ENCODE measurements around the gene MTF1. TPM values are rescaled to one million over a fixed set of nuclear protein-coding genes. Genes with fewer than 3 reads are reported as not detected.

MTF1 gene
- total RNA-seq, 2 donors from 2014 or later: 4.5 to 8.8 TPM

GRCh38 chr1:37831809-37832208 lies 27.6 kb downstream of the MTF1 start:
- H3K36me3 ChIP-seq: peaks cover 0 to 6% of the 10 kb centered on the region in 2 donors
- WGBS: 57% methylated on average over 2 of the region's 2 CpGs
- H3K9me3 ChIP-seq: no peaks in the 10 kb centered on the region
- intact Hi-C loops (cut with DNase I): no loop called here
- DNase-seq (ENCODE audit: low spot score): no peak
- TF ChIP-seq POLR2AphosphoS5 (IDR thresholded peaks at IDR 0.05): no peak
- TF ChIP-seq CTCF (IDR thresholded peaks at IDR 0.05): no peak
- TF ChIP-seq POLR2A (IDR thresholded peaks at IDR 0.05): no peak
- H3K27ac ChIP-seq: no peak overlapping the region
- no peaks in the 10 kb centered on the region for H3K4me1 ChIP-seq (replicated peaks)
- no peaks in the 10 kb centered on the region for H3K27me3 ChIP-seq (replicated peaks; ENCODE audit: insufficient read depth)
- no peak overlapping the region for H3K4me3 ChIP-seq

GRCh38 chr1:37831109-37831508 lies 28.3 kb downstream of the MTF1 start:
- 97% methylated on average over 4 of the region's 4 CpGs for WGBS
- no peak for DNase-seq (ENCODE audit: low spot score)
- TF ChIP-seq POLR2AphosphoS5 (IDR thresholded peaks at IDR 0.05) (no peak), CTCF (IDR thresholded peaks at IDR 0.05) (no peak), POLR2A (IDR thresholded peaks at IDR 0.05) (no peak)
- Histone ChIP-seq H3K36me3 (peaks cover 0 to 6% of the 10 kb centered on the region in 2 donors), H3K27ac (no peak overlapping the region), H3K4me3 (no peak overlapping the region), H3K4me1 (replicated peaks) (no peaks in the 10 kb centered on the region), H3K27me3 (replicated peaks; ENCODE audit: insufficient read depth) (no peaks in the 10 kb centered on the region), H3K9me3 (no peaks in the 10 kb centered on the region)
- intact Hi-C loops (cut with DNase I): no loop called here

- H3K36me3 ChIP-seq: peaks cover 0 to 6% of the 10 kb centered on the region in 2 donors
- no peak overlapping the region for H3K27ac ChIP-seq
- DNase-seq (ENCODE audit: low spot score): no peak
- TF ChIP-seq POLR2A (IDR thresholded peaks at IDR 0.05) (no peak), CTCF (IDR thresholded peaks at IDR 0.05) (no peak), POLR2AphosphoS5 (IDR thresholded peaks at IDR 0.05) (no peak)
- H3K9me3 ChIP-seq: no peaks in the 10 kb centered on the region
- WGBS: 92% methylated on average over 12 of the region's 12 CpGs
- no peaks in the 10 kb centered on the region for H3K4me1 ChIP-seq (replicated peaks)
- H3K27me3 ChIP-seq (replicated peaks; ENCODE audit: insufficient read depth): no peaks in the 10 kb centered on the region
- H3K4me3 ChIP-seq: no peak overlapping the region
- intact Hi-C loops (cut with DNase I): no loop called here
These were observed 30.9 kb downstream of the MTF1 start for GRCh38 chr1:37828410-37829074.

GRCh38 chr1:37825506-37825905 lies 33.9 kb downstream of the MTF1 start:
- Histone ChIP-seq H3K9me3 (no peaks in the 10 kb centered on the region), H3K27ac (no peak overlapping the region), H3K27me3 (replicated peaks; ENCODE audit: insufficient read depth) (no peaks in the 10 kb centered on the region), H3K4me1 (replicated peaks) (no peaks in the 10 kb centered on the region), H3K4me3 (no peak overlapping the region), H3K36me3 (peaks cover 4 to 8% of the 10 kb centered on the region in 2 donors)
- 78% methylated on average over 2 of the region's 2 CpGs for WGBS
- TF ChIP-seq CTCF (IDR thresholded peaks at IDR 0.05): no peak
- TF ChIP-seq POLR2AphosphoS5 (IDR thresholded peaks at IDR 0.05): no peak
- DNase-seq (ENCODE audit: low spot score): no peak
- intact Hi-C loops (cut with DNase I): no loop called here

- 69% methylated on average over 2 of the region's 2 CpGs for WGBS
- no peaks in the 10 kb centered on the region for H3K9me3 ChIP-seq
- H3K4me3 ChIP-seq: no peak overlapping the region
- H3K27ac ChIP-seq: no peak overlapping the region
- intact Hi-C loops (cut with DNase I): no loop called here
- DNase-seq (ENCODE audit: low spot score): no peak
- peaks cover 0 to 8% of the 10 kb centered on the region in 2 donors for H3K36me3 ChIP-seq
- no peak for TF ChIP-seq CTCF (IDR thresholded peaks at IDR 0.05)
- TF ChIP-seq POLR2A (IDR thresholded peaks at IDR 0.05): no peak
- no peak for TF ChIP-seq POLR2AphosphoS5 (IDR thresholded peaks at IDR 0.05)
- H3K27me3 ChIP-seq (replicated peaks; ENCODE audit: insufficient read depth): no peaks in the 10 kb centered on the region
- no peaks in the 10 kb centered on the region for H3K4me1 ChIP-seq (replicated peaks)
These were observed 35.4 kb downstream of the MTF1 start for GRCh38 chr1:37824001-37824400.

Measured in prostate gland (tissue), 2 donors.